Measurements from ENCODE around the gene FLOT2.
"Not testable (repeated sequence)": the region's sequence is repeated elsewhere in the genome, so short reads cannot be mapped to it uniquely, and the experiment has no call there.

Gene FLOT2

DNA sequence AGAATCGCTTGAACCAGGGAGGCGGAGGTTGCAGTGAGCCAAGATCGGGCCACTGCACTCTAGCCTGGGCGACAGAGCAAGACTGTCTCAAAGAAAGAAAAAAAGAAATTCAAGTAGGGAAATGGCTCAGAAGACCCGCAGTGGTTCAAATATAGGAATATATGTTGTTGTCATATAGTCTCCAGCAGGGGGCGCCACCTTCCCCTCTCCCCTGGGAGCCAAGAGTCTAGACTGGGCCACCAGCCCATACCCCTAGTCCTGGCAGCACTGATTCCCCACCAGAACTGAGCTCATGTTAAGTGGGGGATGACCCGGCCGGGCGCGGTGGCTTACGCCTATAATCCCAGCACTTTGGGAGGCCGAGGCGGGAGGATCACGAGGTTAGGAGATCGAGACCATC is 48.9 kb downstream of the FLOT2 start:
- H3K4me1 ChIP-seq (ENCODE audit: insufficient read depth, low read length); H4K20me1 ChIP-seq (ENCODE audit: insufficient read depth, low read length); H3K4me2 ChIP-seq (ENCODE audit: insufficient read depth, low read length); H3K9ac ChIP-seq (ENCODE audit: low read depth, low read length); H2AFZ ChIP-seq (ENCODE audit: low read depth, low read length); H3K27me3 ChIP-seq (ENCODE audit: insufficient read depth, low read length, poor library complexity); H3K4me3 ChIP-seq (ENCODE audit: low read depth in 1 of 2, low read length in 2 of 2); H3K9me3 ChIP-seq (ENCODE audit: insufficient read depth, low read length, severe bottlenecking); H3K27ac ChIP-seq (ENCODE audit: low read length); H3K79me2 ChIP-seq (ENCODE audit: insufficient read depth, low read length); H3K36me3 ChIP-seq (ENCODE audit: insufficient read depth, low read length): not testable (repeated sequence)
- DNase-seq, result peak; percentile 53
- peak; percentile 63 for TF ChIP-seq CTCF (IDR thresholded peaks at IDR 0.05; ENCODE audit: borderline replicate concordance, extremely low read depth, low read length, poor library complexity, severe bottlenecking)
- ATAC-seq (ENCODE audit: insufficient read depth, low read depth), result peak; percentile 81

- H2AFZ ChIP-seq (ENCODE audit: low read depth, low read length); H3K4me3 ChIP-seq (ENCODE audit: low read depth in 1 of 2, low read length in 2 of 2); H3K27me3 ChIP-seq (ENCODE audit: insufficient read depth, low read length, poor library complexity); H3K9ac ChIP-seq (ENCODE audit: low read depth, low read length); H3K4me2 ChIP-seq (ENCODE audit: insufficient read depth, low read length); H3K4me1 ChIP-seq (ENCODE audit: insufficient read depth, low read length); DNase-seq; H3K27ac ChIP-seq (ENCODE audit: low read length); H3K36me3 ChIP-seq (ENCODE audit: insufficient read depth, low read length); H3K79me2 ChIP-seq (ENCODE audit: insufficient read depth, low read length); H3K9me3 ChIP-seq (ENCODE audit: insufficient read depth, low read length, severe bottlenecking); ATAC-seq (ENCODE audit: insufficient read depth, low read depth); H4K20me1 ChIP-seq (ENCODE audit: insufficient read depth, low read length): not testable (repeated sequence)
These were observed 50.8 kb downstream of the FLOT2 start for GRCh38 chr17:28846699-28847098.

DNA sequence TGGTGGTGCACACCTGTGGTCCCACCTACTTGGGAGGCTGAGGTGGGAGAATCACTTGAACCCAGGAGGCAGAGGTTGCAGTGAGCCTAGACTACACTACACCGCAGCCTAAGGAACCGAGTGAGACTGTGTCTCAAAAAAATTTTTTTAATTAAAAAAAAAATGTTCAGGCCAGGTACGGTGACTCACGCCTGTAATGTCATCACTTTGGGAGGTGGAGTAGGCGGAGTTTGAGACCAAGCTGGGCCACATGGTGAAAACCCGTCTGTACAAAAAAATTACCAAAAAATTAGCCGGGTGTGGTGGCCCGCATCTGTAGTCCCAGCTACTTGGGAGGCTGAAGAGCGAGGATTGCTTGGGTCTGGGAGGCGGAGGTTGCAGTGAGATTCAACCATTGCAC is 51.3 kb downstream of the FLOT2 start:
- no peaks in the 10 kb centered on the region for H3K27me3 ChIP-seq (ENCODE audit: insufficient read depth, low read length, poor library complexity)
- H3K4me3 ChIP-seq (ENCODE audit: low read depth in 1 of 2, low read length in 2 of 2), result no peak overlapping the region
- H3K27ac ChIP-seq (ENCODE audit: low read length), result no peak overlapping the region
- DNase-seq (no peak), ATAC-seq (ENCODE audit: insufficient read depth, low read depth) (no peak)
- H3K9ac ChIP-seq (ENCODE audit: low read depth, low read length), result no peak overlapping the region
- peaks cover 5% of the 10 kb centered on the region; the same call in 1 of the 2 replicates for H4K20me1 ChIP-seq (ENCODE audit: insufficient read depth, low read length)
- no peak overlapping the region for H2AFZ ChIP-seq (ENCODE audit: low read depth, low read length)
- TF ChIP-seq EZH2 (IDR thresholded peaks at IDR 0.05; ENCODE audit: borderline replicate concordance, low read depth, low read length, severe bottlenecking), result no peak
- TF ChIP-seq CTCF (IDR thresholded peaks at IDR 0.05; ENCODE audit: borderline replicate concordance, extremely low read depth, low read length, poor library complexity, severe bottlenecking), result no peak
- no peaks in the 10 kb centered on the region for H3K9me3 ChIP-seq (ENCODE audit: insufficient read depth, low read length, severe bottlenecking)
- no peaks in the 10 kb centered on the region for H3K36me3 ChIP-seq (ENCODE audit: insufficient read depth, low read length)
- H3K79me2 ChIP-seq (ENCODE audit: insufficient read depth, low read length), result peaks cover 14% of the 10 kb centered on the region
- H3K4me1 ChIP-seq (ENCODE audit: insufficient read depth, low read length), result peaks cover 14% of the 10 kb centered on the region
- H3K4me2 ChIP-seq (ENCODE audit: insufficient read depth, low read length), result no peak overlapping the region

DNA sequence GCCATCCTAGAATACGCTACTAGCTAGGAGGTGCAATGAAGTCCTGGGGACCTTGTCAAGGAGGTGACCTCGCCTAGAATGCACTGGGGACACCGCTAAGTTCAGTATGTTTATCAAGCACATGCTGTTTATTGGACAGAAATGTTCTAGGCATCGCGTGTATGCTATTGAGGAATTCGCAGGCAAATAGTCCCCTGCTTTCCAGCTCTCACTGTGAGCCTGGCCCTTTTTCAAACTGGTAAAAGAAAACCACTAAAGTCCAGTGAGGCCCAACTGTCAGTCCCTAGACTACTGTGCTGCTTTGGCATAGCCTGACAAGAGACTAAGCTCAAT is 53.8 kb downstream of the FLOT2 start:
- Histone ChIP-seq H3K79me2 (ENCODE audit: insufficient read depth, low read length) (peaks cover 38% of the 10 kb centered on the region), H3K27ac (ENCODE audit: low read length) (no peak overlapping the region), H3K4me2 (ENCODE audit: insufficient read depth, low read length) (no peak overlapping the region), H4K20me1 (ENCODE audit: insufficient read depth, low read length) (peaks cover 5% of the 10 kb centered on the region; the same call in 1 of the 2 replicates), H3K9ac (ENCODE audit: low read depth, low read length) (no peak overlapping the region), H3K36me3 (ENCODE audit: insufficient read depth, low read length) (no peaks in the 10 kb centered on the region), H2AFZ (ENCODE audit: low read depth, low read length) (no peak overlapping the region), H3K4me3 (ENCODE audit: low read depth in 1 of 2, low read length in 2 of 2) (no peak overlapping the region), H3K4me1 (ENCODE audit: insufficient read depth, low read length) (peaks cover 34% of the 10 kb centered on the region), H3K27me3 (ENCODE audit: insufficient read depth, low read length, poor library complexity) (no peaks in the 10 kb centered on the region), H3K9me3 (ENCODE audit: insufficient read depth, low read length, severe bottlenecking) (no peaks in the 10 kb centered on the region)
- ATAC-seq (ENCODE audit: insufficient read depth, low read depth) (no peak), DNase-seq (no peak)
- TF ChIP-seq CTCF (IDR thresholded peaks at IDR 0.05; ENCODE audit: borderline replicate concordance, extremely low read depth, low read length, poor library complexity, severe bottlenecking) (no peak), EZH2 (IDR thresholded peaks at IDR 0.05; ENCODE audit: borderline replicate concordance, low read depth, low read length, severe bottlenecking) (no peak)
